Lower lobe of right lung (tissue), 2 donors: Measurements from ENCODE around the gene LRRC8B. TPM values are rescaled to one million over a fixed set of nuclear protein-coding genes. Genes with fewer than 3 reads are reported as not detected.
"Not testable (repeated sequence)": the region's sequence is repeated elsewhere in the genome, so short reads cannot be mapped to it uniquely, and the experiment has no call there.

ENCODE experiments used
- ATAC-seq, 2 donors: fragments of 200-7000 bp; cut with Tn5 transposase; one replicate each; pipeline ENCODE4 v1.9.1; 2020 to 2022; ENCODE audit warnings: mild to moderate bottlenecking in 2 of 2, moderate library complexity in 2 of 2
- DNase-seq: peaks from one replicate; pipeline ENCODE4 v3.0.0-alpha.2; 2020
- H3K27ac ChIP-seq: fragments of 200-600 bp; one replicate; pipeline ENCODE4 v1.8.0; 2022
- H3K27me3 ChIP-seq: fragments of 200-600 bp; one replicate; pipeline ENCODE4 v1.8.0; 2022; ENCODE audit warnings: low read depth
- H3K36me3 ChIP-seq: fragments of 200-600 bp; one replicate; pipeline ENCODE4 v1.8.0; 2022; ENCODE audit warnings: mild to moderate bottlenecking
- H3K4me1 ChIP-seq: fragments of 200-600 bp; one replicate; pipeline ENCODE4 v1.8.0; 2022
- H3K4me3 ChIP-seq: fragments of 200-600 bp; one replicate; pipeline ENCODE4 v1.8.0; 2022; ENCODE audit warnings: mild to moderate bottlenecking
- H3K9me3 ChIP-seq: fragments of 200-600 bp; one replicate; pipeline ENCODE4 v1.8.0; 2022
- CTCF ChIP-seq: fragments of 200-600 bp; IDR thresholded peaks from one replicate; pipeline ENCODE4 v1.8.0; 2022; ENCODE audit warnings: antibody characterized with exemption, mild to moderate bottlenecking
- intact Hi-C: fragments of 100-400 bp; cut with DNase I; formaldehyde crosslinking; loops from one replicate; pipeline ENCODE4 v1.11.0; 2022
- total RNA-seq: library from RNA; stranded (reverse); fragmentation: NEBNext Ultra II Directional; extraction: Animal tissue kit (Norgen Biotek cat#: 25700); gene quantifications from one replicate; pipeline ENCODE4 v1.2.1, GENCODE V29; 2021
- donor health status: DM: no; HTN: yes; CAD: no; lungs with severe emphysema.

LRRC8B gene
- total RNA-seq, 1 donor from 2014 or later, result 16.4 TPM

- Histone ChIP-seq H3K4me3 (no peak overlapping the region), H3K4me1 (peaks cover 9% of the 10 kb centered on the region), H3K9me3 (no peaks in the 10 kb centered on the region), H3K36me3 (no peaks in the 10 kb centered on the region), H3K27ac (no peak overlapping the region), H3K27me3 (no peaks in the 10 kb centered on the region)
- DNase-seq (no peak), ATAC-seq (peak; percentile 18 to 37)
- intact Hi-C loops, result no loop called here
- no peak for TF ChIP-seq CTCF
Measured at GRCh38 chr1:89538361-89538760, 13.7 kb downstream of the LRRC8B start.

GRCh38 chr1:89539128-89539527 lies 14.5 kb downstream of the LRRC8B start:
- peaks cover 9% of the 10 kb centered on the region for H3K4me1 ChIP-seq
- no peaks in the 10 kb centered on the region for H3K27me3 ChIP-seq
- intact Hi-C loops, result no loop called here
- no peak overlapping the region for H3K27ac ChIP-seq
- H3K9me3 ChIP-seq, result no peaks in the 10 kb centered on the region
- ATAC-seq, result no peak
- no peak for TF ChIP-seq CTCF
- no peaks in the 10 kb centered on the region for H3K36me3 ChIP-seq
- no peak overlapping the region for H3K4me3 ChIP-seq
- no peak for DNase-seq

DNA sequence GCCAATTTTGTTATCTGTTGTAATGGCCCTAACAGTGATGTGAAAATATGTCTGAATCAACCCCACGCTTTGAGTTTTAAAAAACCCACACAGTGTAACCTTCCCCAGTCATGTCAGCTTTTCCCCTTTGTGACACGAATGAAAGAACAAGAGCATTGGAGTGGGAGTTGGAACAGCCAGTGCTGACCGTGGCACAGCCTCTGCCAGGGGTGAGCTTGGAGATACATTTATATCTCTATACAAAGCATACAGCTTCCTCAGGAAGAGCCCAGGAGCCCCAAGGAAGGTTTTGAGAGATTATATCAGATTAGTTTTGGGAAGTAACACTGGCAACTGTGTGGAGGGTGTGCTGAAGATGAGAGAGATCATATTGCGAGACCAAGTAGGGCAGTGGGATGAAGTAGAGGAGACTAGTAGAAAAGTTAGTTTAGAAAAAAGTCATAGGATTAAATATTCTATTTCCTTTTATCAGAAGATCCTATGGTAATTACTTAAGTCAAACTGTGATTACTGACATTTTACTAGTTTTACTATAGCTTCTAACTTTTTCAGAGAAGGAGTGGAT lies 15.9 kb downstream of the LRRC8B start:
- no peak for ATAC-seq

DNA sequence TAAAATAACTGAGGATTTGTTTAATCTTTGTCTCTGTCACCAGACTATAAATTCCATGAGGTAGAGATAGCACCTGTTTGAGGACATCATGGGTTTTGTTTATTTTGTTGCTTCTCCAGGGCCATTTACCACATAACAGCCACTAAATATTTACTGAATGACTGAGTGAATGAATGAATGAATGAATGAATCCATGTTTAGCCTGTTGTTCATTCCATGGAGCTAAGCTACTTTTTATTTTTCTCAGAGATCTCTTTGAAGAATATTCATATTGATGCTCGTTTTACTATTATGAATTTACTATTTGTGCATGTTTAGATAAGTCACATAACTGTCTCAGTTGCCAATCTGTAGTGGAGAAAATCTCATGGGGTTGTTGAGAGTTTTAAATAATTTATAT lies 17.7 kb downstream of the LRRC8B start:
- no peak for DNase-seq
- Histone ChIP-seq H3K9me3 (no peaks in the 10 kb centered on the region), H3K4me3 (no peak overlapping the region), H3K36me3 (no peaks in the 10 kb centered on the region), H3K27me3 (no peaks in the 10 kb centered on the region), H3K27ac (no peak overlapping the region), H3K4me1 (peaks cover 26% of the 10 kb centered on the region)
- intact Hi-C loops, result no loop called here
- TF ChIP-seq CTCF, result no peak
- ATAC-seq, result no peak

More for the DNA sequence above, 15.9 kb downstream of the LRRC8B start:
- Histone ChIP-seq H3K27ac (no peak overlapping the region), H3K9me3 (no peaks in the 10 kb centered on the region), H3K36me3 (no peaks in the 10 kb centered on the region), H3K4me1 (peaks cover 21% of the 10 kb centered on the region), H3K4me3 (no peak overlapping the region), H3K27me3 (no peaks in the 10 kb centered on the region)
- TF ChIP-seq CTCF, result no peak
- intact Hi-C loops, result no loop called here
- DNase-seq, result no peak

DNA sequence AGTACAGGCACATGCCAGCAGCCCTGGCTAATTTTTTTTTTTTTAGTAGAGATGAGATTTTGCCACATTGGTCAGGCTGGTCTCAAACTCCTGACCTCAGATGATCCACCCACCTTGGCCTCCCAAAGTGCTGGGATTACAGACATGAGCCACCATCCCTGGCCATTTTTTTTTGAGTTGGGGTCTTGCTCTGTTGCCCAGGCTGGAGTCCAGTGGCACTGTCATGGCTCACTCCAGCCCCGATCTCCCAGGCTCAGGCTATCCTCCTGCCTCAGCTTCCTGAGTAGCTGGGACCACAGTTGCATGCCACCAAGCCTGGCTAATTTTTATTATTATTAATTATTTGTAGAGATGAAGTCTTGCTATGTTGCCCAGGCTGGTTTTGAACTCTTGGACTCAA lies 19.0 kb downstream of the LRRC8B start:
- intact Hi-C loops, H3K27ac ChIP-seq, H3K9me3 ChIP-seq, ATAC-seq, H3K36me3 ChIP-seq, H3K27me3 ChIP-seq, DNase-seq, H3K4me3 ChIP-seq: not testable (repeated sequence)
- H3K4me1 ChIP-seq, result peaks cover 29% of the 10 kb centered on the region

DNA sequence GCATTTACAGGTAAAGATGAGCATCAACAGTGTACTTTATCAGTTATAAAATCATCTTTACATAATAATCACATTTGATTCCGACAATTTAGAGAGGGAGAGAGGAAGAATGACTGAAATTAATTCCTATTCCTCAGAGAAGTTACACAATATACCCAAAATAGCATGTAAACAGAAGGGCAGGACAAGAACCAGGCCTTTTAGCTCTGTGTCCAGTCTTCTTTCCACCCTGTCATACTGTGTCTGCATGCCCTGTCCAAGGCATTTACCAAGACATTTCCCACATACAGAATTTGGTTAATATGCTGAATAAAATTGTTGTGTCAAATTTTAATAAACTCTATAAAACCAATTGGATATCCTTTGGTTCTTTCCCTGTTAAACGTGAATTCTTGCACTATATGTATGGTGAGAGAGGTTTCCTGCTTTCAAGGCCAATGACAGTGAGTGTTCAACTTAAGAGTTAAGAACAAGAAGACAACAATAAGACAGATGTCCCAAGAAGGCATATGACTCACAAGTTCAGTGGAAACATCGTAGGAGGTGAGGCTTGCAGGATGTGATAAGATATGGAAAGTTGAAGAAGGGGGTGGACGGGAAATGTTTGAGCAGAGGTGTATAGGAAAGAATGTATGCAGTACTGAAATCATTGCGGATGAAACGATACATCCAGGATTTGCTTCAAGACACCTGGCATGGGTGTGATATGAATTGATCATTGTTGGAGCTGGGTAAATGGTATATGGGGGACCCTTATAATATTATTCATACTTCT lies 20.8 kb downstream of the LRRC8B start:
- DNase-seq (no peak), ATAC-seq (no peak)
- TF ChIP-seq CTCF, result no peak
- no peak overlapping the region for H3K4me3 ChIP-seq
- H3K4me1 ChIP-seq, result peaks cover 29% of the 10 kb centered on the region
- no peaks in the 10 kb centered on the region for H3K36me3 ChIP-seq
- no peaks in the 10 kb centered on the region for H3K27me3 ChIP-seq
- intact Hi-C loops, result no loop called here
- no peak overlapping the region for H3K27ac ChIP-seq
- H3K9me3 ChIP-seq, result no peaks in the 10 kb centered on the region
